Measurements from ENCODE around the gene MFAP4. TPM values are rescaled to one million over a fixed set of nuclear protein-coding genes. Genes with fewer than 3 reads are reported as not detected.

The MFAP4 gene
- polyA plus RNA-seq, 1 donor from 2014 or later = not detected

DNA sequence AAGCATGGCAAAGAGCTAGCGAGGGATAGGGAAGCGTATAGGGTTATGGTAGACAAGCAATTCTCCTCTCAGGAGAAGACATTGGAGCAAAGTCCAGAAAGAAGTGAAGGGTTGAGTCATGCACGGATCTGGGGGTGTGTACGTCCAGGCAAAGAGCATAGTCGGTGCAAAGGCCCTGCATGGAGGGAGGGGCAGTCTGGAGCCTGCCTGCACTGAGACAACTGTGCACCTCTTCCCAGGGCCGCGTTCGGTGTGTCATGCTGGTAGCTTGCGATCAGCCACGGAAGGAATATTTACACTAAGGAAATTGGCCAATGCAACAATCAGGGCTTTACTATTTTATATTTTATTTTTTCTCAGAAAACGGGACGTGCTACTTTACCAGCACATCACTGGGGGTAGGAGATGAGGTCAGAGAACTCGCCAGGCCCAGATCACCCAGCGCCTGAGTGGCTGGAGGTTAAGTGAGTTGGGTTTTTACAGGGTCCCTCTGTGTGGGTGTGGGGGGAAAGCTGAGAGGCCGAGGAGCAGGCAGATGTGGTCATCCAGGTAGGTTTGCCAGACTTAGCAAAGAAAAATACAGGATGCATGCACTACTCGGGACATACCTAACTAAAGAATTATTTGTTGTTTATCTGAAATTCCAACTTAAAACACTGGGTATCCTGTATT lies 17.7 kb downstream of the MFAP4 start:
- Histone ChIP-seq H3K79me2 (replicated peaks; ENCODE audit: insufficient read depth, low read length) (no peaks in the 10 kb centered on the region), H3K4me3 (ENCODE audit: low read length) (no peak overlapping the region), H3K36me3 (ENCODE audit: insufficient read depth, low read length) (no peaks in the 10 kb centered on the region), H3K27ac (ENCODE audit: low read length) (no peak overlapping the region), H3K27me3 (ENCODE audit: insufficient read depth, low read depth, low read length) (no peaks in the 10 kb centered on the region), H3K9me2 (ENCODE audit: insufficient read depth, low read length) (no peaks in the 10 kb centered on the region), H3K9ac (ENCODE audit: low read length) (no peak overlapping the region), H4K20me1 (ENCODE audit: insufficient read depth) (no peaks in the 10 kb centered on the region), H3K4me2 (ENCODE audit: low read length) (no peak overlapping the region), H3F3A (ENCODE audit: insufficient read depth, low read length, poor library complexity, severe bottlenecking) (no peaks in the 10 kb centered on the region), H2AFZ (ENCODE audit: low read depth, low read length) (no peak overlapping the region), H3K9me3 (ENCODE audit: low read length) (no peaks in the 10 kb centered on the region)
- no peak for TF ChIP-seq TAF1 (IDR thresholded peaks at IDR 0.05; ENCODE audit: low read depth)
- TF ChIP-seq SMC3 (conservative IDR thresholded peaks at IDR 0.05; ENCODE audit: poor library complexity) = no peak
- TF ChIP-seq, protein P1, sequence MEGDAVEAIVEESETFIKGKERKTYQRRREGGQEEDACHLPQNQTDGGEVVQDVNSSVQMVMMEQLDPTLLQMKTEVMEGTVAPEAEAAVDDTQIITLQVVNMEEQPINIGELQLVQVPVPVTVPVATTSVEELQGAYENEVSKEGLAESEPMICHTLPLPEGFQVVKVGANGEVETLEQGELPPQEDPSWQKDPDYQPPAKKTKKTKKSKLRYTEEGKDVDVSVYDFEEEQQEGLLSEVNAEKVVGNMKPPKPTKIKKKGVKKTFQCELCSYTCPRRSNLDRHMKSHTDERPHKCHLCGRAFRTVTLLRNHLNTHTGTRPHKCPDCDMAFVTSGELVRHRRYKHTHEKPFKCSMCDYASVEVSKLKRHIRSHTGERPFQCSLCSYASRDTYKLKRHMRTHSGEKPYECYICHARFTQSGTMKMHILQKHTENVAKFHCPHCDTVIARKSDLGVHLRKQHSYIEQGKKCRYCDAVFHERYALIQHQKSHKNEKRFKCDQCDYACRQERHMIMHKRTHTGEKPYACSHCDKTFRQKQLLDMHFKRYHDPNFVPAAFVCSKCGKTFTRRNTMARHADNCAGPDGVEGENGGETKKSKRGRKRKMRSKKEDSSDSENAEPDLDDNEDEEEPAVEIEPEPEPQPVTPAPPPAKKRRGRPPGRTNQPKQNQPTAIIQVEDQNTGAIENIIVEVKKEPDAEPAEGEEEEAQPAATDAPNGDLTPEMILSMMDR (IDR thresholded peaks at IDR 0.05; ENCODE audit: poor library complexity, severe bottlenecking) = no peak
- TF ChIP-seq MXI1 (conservative IDR thresholded peaks at IDR 0.05; ENCODE audit: poor library complexity, severe bottlenecking) = no peak
- no peak for TF ChIP-seq RAD21 (conservative IDR thresholded peaks at IDR 0.05)
- TF ChIP-seq EZH2 (IDR thresholded peaks at IDR 0.05; ENCODE audit: borderline replicate concordance, insufficient read depth, low read length, poor library complexity, severe bottlenecking) = no peak
- TF ChIP-seq, protein P2, sequence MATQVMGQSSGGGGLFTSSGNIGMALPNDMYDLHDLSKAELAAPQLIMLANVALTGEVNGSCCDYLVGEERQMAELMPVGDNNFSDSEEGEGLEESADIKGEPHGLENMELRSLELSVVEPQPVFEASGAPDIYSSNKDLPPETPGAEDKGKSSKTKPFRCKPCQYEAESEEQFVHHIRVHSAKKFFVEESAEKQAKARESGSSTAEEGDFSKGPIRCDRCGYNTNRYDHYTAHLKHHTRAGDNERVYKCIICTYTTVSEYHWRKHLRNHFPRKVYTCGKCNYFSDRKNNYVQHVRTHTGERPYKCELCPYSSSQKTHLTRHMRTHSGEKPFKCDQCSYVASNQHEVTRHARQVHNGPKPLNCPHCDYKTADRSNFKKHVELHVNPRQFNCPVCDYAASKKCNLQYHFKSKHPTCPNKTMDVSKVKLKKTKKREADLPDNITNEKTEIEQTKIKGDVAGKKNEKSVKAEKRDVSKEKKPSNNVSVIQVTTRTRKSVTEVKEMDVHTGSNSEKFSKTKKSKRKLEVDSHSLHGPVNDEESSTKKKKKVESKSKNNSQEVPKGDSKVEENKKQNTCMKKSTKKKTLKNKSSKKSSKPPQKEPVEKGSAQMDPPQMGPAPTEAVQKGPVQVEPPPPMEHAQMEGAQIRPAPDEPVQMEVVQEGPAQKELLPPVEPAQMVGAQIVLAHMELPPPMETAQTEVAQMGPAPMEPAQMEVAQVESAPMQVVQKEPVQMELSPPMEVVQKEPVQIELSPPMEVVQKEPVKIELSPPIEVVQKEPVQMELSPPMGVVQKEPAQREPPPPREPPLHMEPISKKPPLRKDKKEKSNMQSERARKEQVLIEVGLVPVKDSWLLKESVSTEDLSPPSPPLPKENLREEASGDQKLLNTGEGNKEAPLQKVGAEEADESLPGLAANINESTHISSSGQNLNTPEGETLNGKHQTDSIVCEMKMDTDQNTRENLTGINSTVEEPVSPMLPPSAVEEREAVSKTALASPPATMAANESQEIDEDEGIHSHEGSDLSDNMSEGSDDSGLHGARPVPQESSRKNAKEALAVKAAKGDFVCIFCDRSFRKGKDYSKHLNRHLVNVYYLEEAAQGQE (IDR thresholded peaks at IDR 0.05; ENCODE audit: borderline replicate concordance) = no peak
- TF ChIP-seq POLR2AphosphoS5 (IDR thresholded peaks at IDR 0.05) = no peak
- no peak for TF ChIP-seq EP300 (conservative IDR thresholded peaks at IDR 0.05; ENCODE audit: poor library complexity, severe bottlenecking)

DNA sequence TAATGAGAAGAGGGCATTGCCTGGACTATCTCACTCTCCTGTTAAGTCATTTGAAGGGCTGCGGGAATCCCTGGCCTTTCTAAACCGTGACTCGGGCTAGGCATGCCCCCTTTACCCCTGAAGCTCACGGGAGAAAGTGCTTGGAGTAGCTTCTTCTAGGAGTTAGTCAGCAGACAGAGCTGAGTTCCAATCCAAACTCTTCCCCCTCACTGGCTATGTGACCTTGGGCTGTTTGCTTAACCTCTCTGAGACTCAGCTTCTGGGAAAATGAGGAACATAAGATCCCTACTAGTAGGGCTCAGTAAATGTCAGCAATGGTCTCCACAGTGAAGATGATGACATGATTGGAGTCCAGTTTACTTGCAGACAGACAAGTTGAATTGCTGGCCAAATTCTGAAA lies 18.8 kb downstream of the MFAP4 start:
- Histone ChIP-seq H3K27me3 (ENCODE audit: insufficient read depth, low read depth, low read length) (no peaks in the 10 kb centered on the region), H3K9ac (ENCODE audit: low read length) (no peak overlapping the region), H2AFZ (ENCODE audit: low read depth, low read length) (no peak overlapping the region), H3F3A (ENCODE audit: insufficient read depth, low read length, poor library complexity, severe bottlenecking) (no peaks in the 10 kb centered on the region), H4K20me1 (ENCODE audit: insufficient read depth) (no peaks in the 10 kb centered on the region), H3K27ac (ENCODE audit: low read length) (no peak overlapping the region), H3K36me3 (ENCODE audit: insufficient read depth, low read length) (no peaks in the 10 kb centered on the region), H3K9me3 (ENCODE audit: low read length) (no peaks in the 10 kb centered on the region), H3K9me2 (ENCODE audit: insufficient read depth, low read length) (no peaks in the 10 kb centered on the region), H3K4me3 (ENCODE audit: low read length) (no peak overlapping the region), H3K79me2 (replicated peaks; ENCODE audit: insufficient read depth, low read length) (no peaks in the 10 kb centered on the region), H3K4me2 (ENCODE audit: low read length) (no peak overlapping the region)
- TF ChIP-seq POLR2AphosphoS5 (IDR thresholded peaks at IDR 0.05) (no peak), EP300 (conservative IDR thresholded peaks at IDR 0.05; ENCODE audit: poor library complexity, severe bottlenecking) (no peak), SMC3 (conservative IDR thresholded peaks at IDR 0.05; ENCODE audit: poor library complexity) (no peak), MXI1 (conservative IDR thresholded peaks at IDR 0.05; ENCODE audit: poor library complexity, severe bottlenecking) (no peak), EZH2 (IDR thresholded peaks at IDR 0.05; ENCODE audit: borderline replicate concordance, insufficient read depth, low read length, poor library complexity, severe bottlenecking) (no peak), TAF1 (IDR thresholded peaks at IDR 0.05; ENCODE audit: low read depth) (no peak), RAD21 (conservative IDR thresholded peaks at IDR 0.05) (no peak)
- TF ChIP-seq, protein P1 (IDR thresholded peaks at IDR 0.05; ENCODE audit: poor library complexity, severe bottlenecking) = no peak
- TF ChIP-seq, protein P2 (IDR thresholded peaks at IDR 0.05; ENCODE audit: borderline replicate concordance) = no peak

All from neural cell (in vitro differentiated cells).